NCI-H187 treated with DMSO at 0.1 percent for 48 hours (cell line): ENCODE results near the gene SH3TC1.

ENCODE experiments used
- DNase-seq: peaks from one replicate; lab custom pipeline; 2025; lab: John Stamatoyannopoulos, UW

The SH3TC1 gene

DNA sequence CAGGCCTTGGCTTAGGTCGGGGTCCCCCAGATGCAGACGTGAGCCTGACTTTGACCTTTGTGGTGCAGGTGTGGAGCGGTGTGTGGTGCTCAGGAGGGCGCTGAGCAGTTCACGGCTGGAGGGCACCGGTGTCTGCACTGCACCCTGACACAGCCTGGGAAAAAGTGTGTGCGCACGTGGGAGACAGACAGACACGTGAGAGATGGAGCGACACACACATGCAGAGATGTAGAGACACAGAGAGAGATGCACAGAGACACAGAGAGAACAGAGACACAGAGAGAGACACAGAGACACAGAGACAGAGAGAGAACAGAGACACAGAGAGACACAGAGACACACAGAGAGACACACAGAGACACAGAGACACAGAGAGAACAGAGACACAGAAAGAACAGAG is 64.3 kb downstream of the SH3TC1 start:
- DNase-seq, result no peak

DNA sequence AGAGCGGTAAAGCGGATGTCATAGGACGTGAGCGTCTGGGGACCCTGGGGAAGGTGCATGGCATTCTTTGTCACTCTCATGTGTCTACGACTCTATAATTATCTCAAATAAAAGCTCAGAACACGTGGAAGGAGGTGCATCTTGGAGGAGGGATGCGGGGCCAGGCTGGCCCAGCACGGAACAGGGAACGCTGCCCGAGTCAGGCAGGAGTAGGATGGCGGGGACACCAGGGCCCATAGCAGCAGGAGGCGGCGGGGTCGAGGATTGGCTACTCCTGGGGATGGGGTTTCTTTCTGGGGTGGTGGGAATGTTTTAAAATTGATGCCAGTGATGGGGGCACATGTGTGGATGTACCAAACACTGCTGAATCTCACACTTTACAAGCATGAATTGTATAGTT is 65.0 kb downstream of the SH3TC1 start:
- DNase-seq, result no peak

DNA sequence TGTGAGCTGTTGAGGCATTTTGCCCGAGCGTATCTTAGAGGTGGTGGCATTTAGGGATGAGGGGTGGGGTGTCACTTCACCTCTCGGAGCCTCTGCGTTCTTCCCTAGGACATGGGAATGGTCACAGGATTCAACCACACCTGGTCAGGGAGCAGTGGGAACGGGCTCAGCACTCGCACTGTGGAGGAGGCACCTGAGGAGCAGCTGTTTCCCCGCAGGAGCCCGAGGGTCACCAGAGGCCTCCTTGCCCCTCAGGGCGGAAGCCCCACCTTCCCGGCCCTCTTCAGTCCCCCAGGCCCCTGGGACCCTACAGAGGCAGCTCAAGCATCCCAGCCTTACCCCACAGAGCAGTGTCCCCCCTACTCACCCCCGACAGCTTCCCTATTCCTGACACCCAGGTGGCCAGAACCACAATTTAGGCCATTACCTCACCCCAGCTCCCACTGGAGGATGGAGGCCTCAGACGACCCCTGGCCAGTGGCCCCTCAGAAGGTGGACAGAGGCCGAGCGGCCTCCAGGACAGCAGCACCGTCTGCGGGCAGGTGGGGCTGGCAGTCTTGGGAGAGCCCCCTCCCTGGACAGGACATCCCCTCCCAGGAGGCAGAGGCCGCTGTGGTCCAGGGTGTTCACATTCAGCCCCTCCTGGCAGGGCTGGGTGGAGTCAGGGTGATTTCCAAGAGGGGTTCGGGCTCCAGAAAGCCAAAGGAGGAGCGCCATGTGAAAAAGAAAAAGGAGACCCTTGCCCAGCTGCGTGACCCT is 66.3 kb downstream of the SH3TC1 start:
- no peak for DNase-seq

DNA sequence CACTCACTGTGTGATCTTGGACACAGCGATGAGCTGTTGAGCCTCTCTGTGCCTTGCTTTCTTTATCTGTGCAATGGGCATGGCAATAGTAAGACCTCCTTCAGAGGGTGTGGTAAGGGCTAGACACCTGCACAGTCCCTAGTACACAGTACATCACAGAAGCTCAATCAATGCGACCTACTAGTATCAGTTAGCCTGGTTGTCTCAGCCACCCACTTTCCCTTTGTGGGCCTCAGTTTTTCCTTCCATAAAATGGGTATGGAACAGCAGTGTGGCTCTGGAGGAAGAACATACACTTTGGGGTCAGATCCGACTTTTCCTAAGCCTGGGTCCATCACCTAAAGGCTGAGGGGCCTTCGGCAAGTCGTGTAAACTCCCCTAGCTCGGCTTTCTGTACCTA is 67.0 kb downstream of the SH3TC1 start:
- no peak for DNase-seq

DNA sequence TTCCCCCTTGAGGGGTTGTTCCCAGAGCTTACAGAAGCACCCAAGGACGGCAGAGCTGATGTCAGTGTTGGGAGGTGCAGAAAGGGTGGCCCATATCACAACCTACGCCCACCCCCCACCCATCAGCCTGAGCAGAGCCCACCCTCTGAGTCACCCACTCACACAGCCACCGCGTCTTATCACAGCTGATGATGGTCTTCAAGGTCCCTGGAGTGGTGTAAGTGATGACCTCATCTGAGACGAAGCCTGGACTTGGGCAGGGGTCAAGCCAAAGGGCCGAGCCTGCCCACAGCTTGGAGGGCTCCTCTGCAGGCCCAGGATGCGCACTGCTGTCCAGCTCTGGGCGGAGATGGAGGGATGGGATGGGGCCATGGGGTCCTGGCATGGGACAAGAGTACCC is 67.4 kb downstream of the SH3TC1 start:
- DNase-seq, result no peak

DNA sequence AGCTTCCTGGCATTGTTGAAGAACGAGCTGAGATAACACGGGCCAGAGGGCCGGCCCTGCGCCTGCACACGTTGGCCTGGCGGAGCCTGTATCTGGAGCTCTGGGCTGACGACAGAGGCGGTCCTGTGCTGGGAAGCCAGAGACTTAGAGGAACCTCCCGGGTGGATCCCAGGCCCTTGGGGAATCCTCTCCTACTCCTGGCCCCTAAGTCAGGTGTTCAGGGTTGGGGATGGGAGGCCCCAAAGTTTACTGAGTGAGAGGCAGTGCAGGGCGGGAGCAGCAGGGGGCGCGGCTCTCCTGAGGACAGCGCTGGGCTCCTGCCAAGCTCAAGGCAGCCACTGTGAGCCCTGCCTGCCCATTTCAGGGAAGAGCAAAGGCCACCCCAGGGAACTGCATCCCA is 68.0 kb downstream of the SH3TC1 start:
- DNase-seq, result no peak

DNA sequence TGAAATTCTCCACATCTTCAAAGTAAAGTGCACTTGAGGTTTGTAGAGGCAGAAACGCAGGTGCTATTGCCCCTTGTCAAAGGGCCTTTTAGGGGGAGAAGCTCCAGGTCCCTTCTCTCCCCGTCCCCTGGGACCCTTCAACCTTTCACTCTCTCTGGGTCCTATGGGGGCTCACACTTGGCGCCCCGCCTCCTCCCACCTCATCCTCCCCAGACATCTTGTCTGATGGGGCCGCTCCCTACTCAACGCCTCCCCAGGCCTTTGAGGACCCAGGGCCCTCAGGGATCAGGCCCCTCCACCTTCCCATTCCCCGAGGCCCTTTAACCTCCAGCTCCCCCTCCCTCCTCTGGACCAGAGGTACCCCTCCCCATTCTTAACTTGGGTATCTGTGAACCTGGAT is 69.1 kb downstream of the SH3TC1 start:
- DNase-seq, result no peak

DNA sequence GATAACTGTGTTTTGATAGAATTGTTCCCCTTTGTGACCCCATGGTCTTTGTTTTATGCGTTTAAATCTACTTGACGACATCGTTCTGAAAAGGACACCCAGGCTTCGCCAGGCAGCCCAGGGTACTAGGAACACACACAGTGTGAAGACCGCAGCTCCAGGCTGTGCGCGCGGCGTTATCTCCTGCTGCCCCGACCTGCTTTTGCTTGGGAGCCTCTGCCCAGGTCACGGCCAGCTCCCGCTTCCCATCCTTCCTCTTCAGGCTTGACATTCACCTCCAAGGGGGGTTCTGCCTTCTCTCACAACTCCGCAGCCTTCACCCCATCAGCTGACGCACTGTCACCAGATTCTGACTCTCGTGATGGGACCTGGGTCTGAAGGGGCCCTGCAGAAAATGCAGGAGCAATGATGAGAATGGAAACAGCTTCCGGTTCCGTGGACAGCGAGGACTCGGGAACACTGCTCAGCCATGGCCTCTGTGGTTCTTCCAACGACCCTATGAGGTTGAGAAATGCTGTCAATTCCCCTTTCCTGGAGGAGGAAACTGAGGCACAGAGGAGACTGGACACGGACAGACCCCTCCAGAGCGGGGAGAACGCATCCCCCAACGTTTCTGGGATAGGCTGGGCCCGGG is 69.9 kb downstream of the SH3TC1 start:
- no peak for DNase-seq

DNA sequence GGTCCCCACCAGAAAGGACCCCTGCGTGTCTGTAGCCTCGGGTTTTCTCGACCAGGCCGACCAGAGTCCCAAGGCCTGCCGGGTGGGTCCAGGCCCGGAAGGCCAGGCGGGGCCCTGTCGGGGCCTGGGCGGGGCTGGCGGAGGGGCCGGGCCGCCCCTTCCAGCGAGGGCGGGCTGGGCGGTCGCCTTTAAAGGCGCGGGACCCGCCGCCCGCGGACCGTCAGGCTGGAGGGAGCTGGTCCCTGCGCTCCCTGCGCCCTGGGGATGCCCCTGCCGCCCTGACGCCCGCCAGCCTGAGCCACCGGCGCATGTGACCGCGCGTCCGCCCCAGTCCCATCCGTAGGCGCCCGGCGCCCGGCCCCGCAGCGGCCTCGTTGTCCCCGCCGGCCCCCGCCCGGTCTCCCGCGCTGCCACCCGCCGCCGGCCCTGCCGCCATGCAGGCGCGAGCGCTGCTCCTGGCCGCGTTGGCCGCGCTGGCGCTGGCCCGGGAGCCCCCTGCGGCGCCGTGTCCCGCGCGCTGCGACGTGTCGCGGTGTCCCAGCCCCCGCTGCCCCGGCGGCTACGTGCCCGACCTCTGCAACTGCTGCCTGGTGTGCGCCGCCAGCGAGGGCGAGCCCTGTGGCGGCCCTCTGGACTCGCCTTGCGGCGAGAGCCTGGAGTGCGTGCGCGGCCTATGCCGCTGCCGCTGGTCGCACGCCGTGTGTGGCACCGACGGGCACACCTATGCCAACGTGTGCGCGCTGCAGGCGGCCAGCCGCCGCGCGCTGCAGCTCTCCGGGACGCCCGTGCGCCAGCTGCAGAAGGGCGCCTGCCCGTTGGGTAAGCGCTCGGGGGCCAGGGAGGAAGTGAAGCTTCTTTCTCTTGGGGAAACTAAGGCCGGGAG is 70.7 kb downstream of the SH3TC1 start, which contains the start of gene HTRA3:
HTRA3 (plus strand) TSS at position 220 of the 883 bp plus-strand sequence; CDS start at position 435, 215 bp downstream.
- DNase-seq, result no peak

DNA sequence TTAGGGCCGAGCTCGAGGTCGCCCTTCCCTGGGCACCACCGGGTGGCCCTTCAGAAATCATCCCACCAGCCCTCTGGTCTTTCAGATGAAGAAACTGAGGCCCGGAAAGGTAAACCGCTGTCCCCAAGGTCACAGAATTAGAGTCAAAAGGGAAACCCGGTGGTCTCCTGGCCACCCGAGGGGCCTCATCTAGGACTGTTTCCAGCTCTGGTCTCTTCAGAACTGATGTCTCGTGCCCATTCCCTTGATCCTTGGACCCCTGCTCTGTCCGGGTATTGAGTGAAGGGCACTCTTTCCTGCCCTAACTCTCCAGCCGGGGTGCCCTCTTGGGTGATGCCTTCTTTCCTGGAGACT is 71.3 kb downstream of the SH3TC1 start:
- no peak for DNase-seq

DNA sequence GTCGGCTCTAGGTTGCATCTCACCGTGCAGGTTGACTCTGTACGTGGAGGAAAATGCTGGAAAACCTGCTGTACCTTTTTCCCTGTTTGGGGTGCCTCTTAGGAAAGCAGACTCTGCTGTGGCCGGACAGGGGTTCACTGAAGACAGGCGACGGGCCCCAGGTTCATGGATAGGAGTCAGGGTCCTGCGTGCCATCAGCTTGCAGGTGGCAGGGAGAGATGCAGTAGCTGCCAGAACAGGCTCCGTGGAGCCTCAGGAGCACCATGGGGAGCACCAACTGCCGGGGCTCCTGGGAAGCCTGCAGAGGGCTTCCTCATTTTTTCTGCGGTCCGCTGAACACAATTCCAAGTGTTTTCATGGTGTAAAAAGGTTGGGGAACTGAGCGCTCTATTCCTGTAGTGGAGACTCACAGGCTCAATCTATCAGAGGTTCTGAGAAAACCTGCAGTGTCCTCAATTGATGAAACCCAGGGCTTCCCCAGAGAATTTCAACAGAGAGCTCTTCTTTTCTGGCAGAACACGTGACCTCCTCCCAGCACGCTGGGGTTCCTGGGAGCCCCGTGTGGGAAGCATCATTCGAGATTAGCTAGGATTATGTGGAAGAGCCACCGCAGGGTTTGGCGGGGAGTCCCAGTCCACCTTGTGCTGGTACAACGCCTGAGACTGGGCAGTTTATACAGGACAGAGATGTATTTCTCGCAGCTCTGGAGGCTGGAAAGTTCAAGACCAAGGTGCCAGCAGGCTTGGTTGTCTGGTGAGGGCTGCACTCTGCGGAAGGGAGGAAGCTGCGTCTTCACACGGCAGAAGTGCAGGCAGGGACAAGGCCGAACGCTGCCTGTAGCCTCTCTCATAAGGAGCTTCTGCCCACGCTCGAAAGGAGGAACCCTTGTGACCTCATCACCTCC is 72.1 kb downstream of the SH3TC1 start:
- DNase-seq, result no peak

DNA sequence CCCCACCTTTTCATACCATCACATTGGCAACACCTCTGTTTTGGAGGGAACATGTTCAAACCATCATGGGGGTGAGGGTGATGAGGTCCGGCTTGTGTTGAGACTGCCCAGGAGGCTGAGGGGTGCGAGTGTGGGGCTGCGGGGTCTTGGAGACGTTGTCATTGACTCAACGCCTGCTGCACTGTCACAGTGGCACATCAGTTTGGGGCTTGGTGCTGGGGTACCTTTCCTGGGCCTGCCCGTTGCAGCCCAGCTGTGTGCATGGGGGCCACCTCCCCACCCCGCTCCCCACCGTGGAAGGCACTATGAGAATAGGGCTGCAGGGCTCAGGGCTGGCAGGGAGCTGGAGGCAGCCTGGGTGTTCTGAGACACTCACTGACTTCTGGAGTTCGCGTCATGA is 72.7 kb downstream of the SH3TC1 start:
- DNase-seq, result no peak

DNA sequence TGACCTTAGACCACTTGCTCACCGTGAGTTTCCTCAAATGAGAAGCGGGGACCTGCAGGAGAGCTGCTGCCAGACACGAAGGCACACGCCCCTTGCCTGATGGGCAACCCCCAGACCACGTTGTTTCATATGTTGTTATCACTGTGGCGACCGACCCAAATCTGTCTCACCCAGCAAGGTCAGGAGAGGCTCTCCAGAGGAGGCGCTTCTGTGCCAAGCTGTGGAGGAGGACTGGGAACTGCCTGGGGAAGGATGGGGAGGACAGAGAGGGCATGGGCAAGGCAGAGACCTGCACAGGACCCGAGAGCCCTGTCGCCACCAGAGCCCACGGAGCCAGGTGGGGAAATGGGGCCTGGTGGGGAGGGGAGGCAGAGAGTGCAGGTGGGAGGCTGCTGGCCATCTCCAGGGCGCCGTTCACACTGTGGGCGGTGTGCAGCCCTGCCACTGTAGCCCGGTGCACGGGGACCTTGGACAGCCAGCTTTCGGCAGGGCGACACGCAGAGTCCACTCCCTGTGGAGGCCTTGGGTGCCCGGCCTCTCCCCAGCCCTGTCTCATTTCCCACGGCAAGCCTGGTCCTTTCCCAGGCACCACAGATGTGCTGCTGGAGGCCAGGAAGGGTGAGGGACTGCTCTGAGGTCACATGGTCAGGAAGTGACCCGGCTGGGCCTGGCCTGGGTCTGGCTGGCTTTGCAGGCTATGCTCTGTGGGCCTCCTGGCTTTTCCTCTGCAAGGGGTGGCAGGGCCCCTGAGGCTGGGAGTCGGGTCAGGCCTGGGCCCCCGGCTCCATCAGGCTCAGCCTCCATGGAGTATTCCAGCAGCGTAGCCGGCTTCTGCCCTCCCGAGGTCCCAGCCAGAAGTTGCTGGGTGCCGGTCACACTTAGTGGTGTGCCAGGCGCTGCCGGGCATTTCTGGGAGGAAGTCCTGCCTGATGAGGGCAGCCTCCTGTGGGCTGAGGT is 73.7 kb downstream of the SH3TC1 start:
- no peak for DNase-seq

DNA sequence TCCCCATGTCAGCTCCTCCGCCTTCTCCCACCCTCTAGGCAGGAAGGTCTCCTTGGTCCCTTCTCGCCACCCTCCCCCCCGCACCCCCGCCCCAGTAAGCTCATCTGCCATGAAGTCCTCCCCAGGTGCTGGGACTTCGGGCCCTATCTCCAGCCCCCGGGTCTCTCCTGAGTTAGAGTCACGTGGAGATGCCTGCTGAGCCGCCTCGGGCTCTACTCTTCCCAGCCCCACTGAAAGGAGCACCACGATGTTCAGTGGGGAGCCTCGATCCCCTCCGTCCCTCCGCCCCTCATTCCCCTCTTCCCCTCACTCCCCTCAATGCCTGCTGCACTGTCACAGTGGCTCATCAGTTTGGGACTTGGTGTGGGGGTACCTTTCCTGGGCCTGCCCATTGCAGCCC is 74.4 kb downstream of the SH3TC1 start:
- DNase-seq, result no peak

DNA sequence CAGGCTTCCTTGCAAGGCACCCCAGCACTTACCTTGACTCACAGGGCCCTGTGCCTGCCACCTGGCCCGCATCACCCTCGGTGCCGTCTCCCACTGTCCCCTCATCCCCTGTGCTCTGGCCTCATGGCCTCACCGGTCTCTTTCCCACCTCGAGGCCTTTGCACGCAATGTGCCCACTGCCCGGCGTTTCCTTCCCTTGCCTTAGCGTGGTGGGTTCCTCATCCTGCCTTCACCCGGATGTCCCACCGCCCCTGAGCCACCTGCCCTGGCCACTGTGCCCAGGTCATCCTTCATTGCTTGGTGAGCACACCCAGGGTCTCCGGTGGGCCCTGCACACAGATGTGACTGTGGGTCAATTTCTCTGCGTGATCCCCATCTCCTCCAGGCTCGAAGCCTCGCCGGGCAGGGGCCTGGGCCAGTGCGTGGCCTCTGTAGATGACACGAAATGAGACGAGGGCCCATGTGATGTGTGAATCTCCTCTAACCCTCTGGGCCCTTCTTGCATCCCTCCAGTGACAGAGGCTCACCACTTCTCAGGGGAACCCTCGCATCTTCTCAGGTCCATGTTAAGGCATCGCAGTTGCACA is 75.1 kb downstream of the SH3TC1 start:
- no peak for DNase-seq

DNA sequence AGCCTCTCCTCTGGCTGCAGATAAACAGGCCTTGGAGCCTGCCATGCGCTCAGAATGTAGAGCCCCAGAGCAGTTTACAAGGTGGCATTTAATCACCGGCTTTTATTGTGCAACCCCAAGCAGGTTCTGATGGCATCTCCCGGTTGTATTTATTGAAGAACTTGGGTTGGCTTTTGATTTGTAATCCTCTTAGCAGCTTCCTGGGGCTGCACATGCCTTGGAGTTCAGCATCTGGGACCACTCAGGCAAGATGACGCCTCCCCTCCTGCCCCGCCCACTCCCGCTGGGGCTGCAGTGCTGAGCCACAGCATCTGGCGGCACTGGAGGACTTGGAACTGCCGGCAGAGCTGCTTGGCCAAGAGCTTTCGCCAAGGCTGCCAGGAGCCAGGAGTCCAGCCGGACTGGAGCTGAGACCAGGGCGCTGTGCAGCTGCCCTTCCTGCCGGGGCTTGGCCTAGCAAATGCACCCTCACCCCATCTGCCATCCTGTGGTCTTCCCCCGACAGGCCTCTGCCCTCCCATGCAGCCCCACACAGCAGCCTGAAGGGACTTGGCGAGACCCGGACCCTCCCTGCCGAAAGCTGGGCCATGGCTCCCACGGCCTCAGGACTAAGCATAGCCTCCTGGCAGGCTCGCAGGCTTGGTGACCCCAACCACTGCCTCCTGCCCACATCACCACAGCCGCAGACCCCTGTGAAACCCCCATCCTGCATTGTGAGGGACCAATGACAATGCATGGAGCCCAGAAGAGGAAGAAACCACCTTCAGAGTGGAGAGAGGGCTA is 75.9 kb downstream of the SH3TC1 start:
- DNase-seq, result no peak

DNA sequence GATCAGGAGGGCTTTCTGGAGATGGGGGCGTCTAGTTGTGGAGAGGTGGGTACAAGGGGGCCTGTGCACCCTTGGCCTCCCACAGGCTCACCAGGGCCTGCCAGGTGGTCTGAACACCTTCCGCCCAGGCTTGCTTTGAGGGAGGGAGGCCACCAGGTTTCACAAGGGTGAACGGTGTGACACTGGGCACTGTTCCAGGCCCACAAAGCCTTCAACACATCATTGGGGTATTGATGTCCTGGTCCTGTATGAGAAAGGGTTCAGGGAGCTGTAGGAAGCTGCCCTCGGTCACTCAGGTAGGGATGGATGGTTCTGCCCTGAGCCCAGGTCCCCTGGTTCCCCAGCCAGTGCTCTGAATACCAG is 76.4 kb downstream of the SH3TC1 start:
- no peak for DNase-seq

DNA sequence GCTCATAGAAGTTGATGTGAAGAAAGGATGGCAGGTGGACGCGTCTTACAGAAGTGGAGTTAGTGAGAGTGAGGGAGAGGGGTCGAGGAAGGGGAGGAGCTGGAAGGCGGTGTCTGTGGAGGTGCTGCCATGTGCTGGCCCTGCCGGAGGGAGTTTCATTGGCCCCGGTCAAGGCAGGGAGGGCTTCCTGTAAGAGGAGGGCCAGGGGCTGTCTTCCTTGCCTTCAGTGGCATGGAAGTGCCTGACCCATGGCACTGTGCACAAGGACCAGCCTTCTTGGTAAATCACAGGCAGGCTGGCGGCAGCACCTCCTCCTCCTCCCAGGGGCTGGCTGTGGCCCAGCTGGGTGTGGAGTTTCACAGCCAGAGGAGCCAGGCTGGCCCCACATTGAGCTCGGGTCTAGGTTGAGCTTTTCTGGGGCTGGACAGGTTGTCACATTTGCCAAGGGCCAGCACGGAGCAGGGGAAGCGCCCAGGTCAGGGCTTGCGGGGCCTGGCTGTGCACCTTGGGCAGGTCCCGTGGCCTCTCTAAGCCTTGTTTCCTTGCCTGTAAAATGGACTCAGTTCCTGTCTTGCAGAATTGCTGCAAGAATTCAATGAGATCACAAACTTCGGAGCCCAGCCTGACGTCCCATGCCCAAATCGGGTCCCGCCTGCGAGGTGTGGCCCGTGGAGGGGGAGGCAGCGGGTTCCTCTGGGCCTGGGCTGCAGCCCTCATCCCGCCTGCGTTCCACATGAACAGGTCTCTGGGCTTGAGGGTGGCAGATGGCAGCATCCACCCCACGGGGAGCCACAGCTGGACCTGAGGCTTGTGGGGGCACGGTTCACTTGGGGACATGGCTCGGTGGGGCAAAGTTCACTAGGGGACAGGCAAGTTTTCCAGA is 77.5 kb downstream of the SH3TC1 start:
- DNase-seq, result no peak
